SK-N-SH treated with all-trans-retinoic acid at 6 μM for 48 hours (cell line): Measurements from ENCODE around the gene USP12.

ENCODE experiments used
- ATAC-seq: fragments of 200-7000 bp; cut with Tn5 transposase; 3 replicates; pipeline ENCODE4 v1.9.1; 2020; ENCODE audit warnings: mild to moderate bottlenecking, moderate library complexity
- ARNTL ChIP-seq: fragments of 450-650 bp; formaldehyde crosslinking; IDR thresholded peaks from 2 replicates; pipeline ENCODE4 v1.5.0; 2020; ENCODE audit warnings: low read depth, mild to moderate bottlenecking, moderate library complexity, borderline replicate concordance
- BACH2 ChIP-seq: fragments of 250-450 bp; sonication (Bioruptor Pico); IDR thresholded peaks from 2 replicates; pipeline ENCODE4 v1.9.0; 2021; ENCODE audit warnings: mild to moderate bottlenecking, borderline replicate concordance
- CREB5 ChIP-seq: fragments of 250-450 bp; sonication (Bioruptor Pico); IDR thresholded peaks from 2 replicates; pipeline ENCODE4 v1.5.1; 2020; ENCODE audit warnings: low read depth, mild to moderate bottlenecking, moderate library complexity
- CSDC2 ChIP-seq: fragments of 250-450 bp; sonication (Bioruptor Pico); IDR thresholded peaks from 2 replicates; pipeline ENCODE4 v1.5.0; 2020; ENCODE audit warnings: mild to moderate bottlenecking, moderate library complexity
- CSRNP3 ChIP-seq: fragments of 250-450 bp; sonication (Bioruptor Pico); IDR thresholded peaks from 2 replicates; pipeline ENCODE4 v1.5.1; 2021; ENCODE audit warnings: mild to moderate bottlenecking, moderate library complexity
- ESRRG ChIP-seq: fragments of 250-450 bp; sonication (Bioruptor Pico); IDR thresholded peaks from 2 replicates; pipeline ENCODE4 v1.6.1; 2021; ENCODE audit warnings: mild to moderate bottlenecking
- GLIS3 ChIP-seq: fragments of 250-450 bp; sonication (Bioruptor Pico); IDR thresholded peaks from 2 replicates; pipeline ENCODE4 v1.5.0; 2020; ENCODE audit warnings: mild to moderate bottlenecking, moderate library complexity
- ISL1 ChIP-seq: fragments of 250-450 bp; sonication (Bioruptor Pico); IDR thresholded peaks from 2 replicates; pipeline ENCODE4 v2.1.2; 2022; ENCODE audit warnings: mild to moderate bottlenecking, moderate library complexity
- OSR1 ChIP-seq: fragments of 250-450 bp; sonication (Bioruptor Pico); IDR thresholded peaks from 2 replicates; pipeline ENCODE4 v1.8.0; 2022; ENCODE audit warnings: moderate library complexity, mild to moderate bottlenecking, inconsistent platforms
- PATZ1 ChIP-seq: fragments of 250-450 bp; sonication (Bioruptor Pico); IDR thresholded peaks from 2 replicates; pipeline ENCODE4 v1.8.0; 2020; ENCODE audit warnings: mild to moderate bottlenecking, moderate library complexity, borderline replicate concordance
- POU6F1 ChIP-seq: fragments of 250-450 bp; sonication (Bioruptor Pico); IDR thresholded peaks from 2 replicates; pipeline ENCODE4 v1.8.0; 2021; ENCODE audit warnings: low read depth, mild to moderate bottlenecking, moderate library complexity, borderline replicate concordance
- RARB ChIP-seq: fragments of 250-450 bp; sonication (Bioruptor Pico); IDR thresholded peaks from 2 replicates; pipeline ENCODE4 v1.8.0; 2021; ENCODE audit warnings: mild to moderate bottlenecking, moderate library complexity
- SNAI2 ChIP-seq: fragments of 250-450 bp; sonication (Bioruptor Pico); IDR thresholded peaks from 2 replicates; pipeline ENCODE4 v1.5.0; 2020; ENCODE audit warnings: mild to moderate bottlenecking, moderate library complexity
- TCF4 ChIP-seq: fragments of 250-450 bp; sonication (Bioruptor Pico); IDR thresholded peaks from 2 replicates; pipeline ENCODE4 v1.8.0; 2021; ENCODE audit warnings: mild to moderate bottlenecking, moderate library complexity, borderline replicate concordance
- TOX ChIP-seq: fragments of 250-450 bp; sonication (Bioruptor Pico); IDR thresholded peaks from 2 replicates; pipeline ENCODE4 v1.8.0; 2021; ENCODE audit warnings: mild to moderate bottlenecking, moderate library complexity, borderline replicate concordance
- TSHZ2 ChIP-seq: fragments of 250-450 bp; sonication (Bioruptor Pico); IDR thresholded peaks from 2 replicates; pipeline ENCODE4 v1.5.0; 2020; ENCODE audit warnings: mild to moderate bottlenecking, moderate library complexity
- ZC3H10 ChIP-seq: fragments of 250-450 bp; sonication (Bioruptor Pico); IDR thresholded peaks from 2 replicates; pipeline ENCODE4 v1.5.1; 2021; ENCODE audit warnings: mild to moderate bottlenecking, moderate library complexity
- ZFP3 ChIP-seq: fragments of 250-450 bp; sonication (Bioruptor Pico); IDR thresholded peaks from 2 replicates; pipeline ENCODE4 v1.5.0; 2020; ENCODE audit warnings: mild to moderate bottlenecking, moderate library complexity
- ZFP30 ChIP-seq: fragments of 450-650 bp; formaldehyde crosslinking; IDR thresholded peaks from 2 replicates; pipeline ENCODE4 v1.5.0; 2022; ENCODE audit warnings: mild to moderate bottlenecking, moderate library complexity
- ZNF565 ChIP-seq: fragments of 450-650 bp; formaldehyde crosslinking; conservative IDR thresholded peaks from 2 replicates; pipeline ENCODE4 v1.5.0; 2020; ENCODE audit warnings: low read depth, mild to moderate bottlenecking, moderate library complexity
- ZNF70 ChIP-seq: fragments of 450-650 bp; formaldehyde crosslinking; IDR thresholded peaks from 2 replicates; pipeline ENCODE4 v1.5.0; 2020; ENCODE audit warnings: mild to moderate bottlenecking, moderate library complexity

The USP12 gene

GRCh38 chr13:27043013-27043412, 128.6 kb downstream of the USP12 start:
- ATAC-seq, result peak; percentile 96
- no peak for TF ChIP-seq ZFP3 (CRISPR knock-in tag)
- TF ChIP-seq GLIS3 (CRISPR knock-in tag), result no peak
- no peak for TF ChIP-seq RARB (CRISPR knock-in tag)
- no peak for TF ChIP-seq TCF4 (CRISPR knock-in tag)
- no peak for TF ChIP-seq POU6F1
- TF ChIP-seq ZC3H10 (CRISPR knock-in tag), result no peak
- no peak for TF ChIP-seq ESRRG (CRISPR knock-in tag)
- TF ChIP-seq BACH2, result no peak
- TF ChIP-seq ZNF70 (CRISPR knock-in tag), result no peak
- TF ChIP-seq ISL1 (CRISPR knock-in tag), result no peak
- TF ChIP-seq OSR1, result no peak
- TF ChIP-seq ARNTL (CRISPR knock-in tag), result no peak
- no peak for TF ChIP-seq SNAI2 (CRISPR knock-in tag)
- TF ChIP-seq TSHZ2 (CRISPR knock-in tag), result no peak
- TF ChIP-seq CREB5 (CRISPR knock-in tag), result no peak
- TF ChIP-seq CSDC2 (CRISPR knock-in tag), result no peak
- TF ChIP-seq ZFP30 (CRISPR knock-in tag), result no peak
- no peak for TF ChIP-seq CSRNP3 (CRISPR knock-in tag)
- no peak for TF ChIP-seq ZNF565 (CRISPR knock-in tag)
- TF ChIP-seq PATZ1 (CRISPR knock-in tag), result no peak

- no peak for ATAC-seq
- TF ChIP-seq ESRRG (CRISPR knock-in tag) (no peak), ISL1 (CRISPR knock-in tag) (no peak)
- TF ChIP-seq, all 23 proteins: peak for 0
Observed at GRCh38 chr13:27041341-27041740, 130.3 kb downstream of the USP12 start.

- no peak for ATAC-seq
- TF ChIP-seq TCF4 (CRISPR knock-in tag), result no peak
- no peak for TF ChIP-seq ZC3H10 (CRISPR knock-in tag)
- TF ChIP-seq ZNF70 (CRISPR knock-in tag), result no peak
- TF ChIP-seq TOX, result no peak
- no peak for TF ChIP-seq ISL1 (CRISPR knock-in tag)
- no peak for TF ChIP-seq BACH2
- TF ChIP-seq ZFP3 (CRISPR knock-in tag), result no peak
- TF ChIP-seq ZFP30 (CRISPR knock-in tag), result no peak
- TF ChIP-seq CSDC2 (CRISPR knock-in tag), result no peak
- no peak for TF ChIP-seq CREB5 (CRISPR knock-in tag)
- TF ChIP-seq CSRNP3 (CRISPR knock-in tag), result no peak
- TF ChIP-seq ZNF565 (CRISPR knock-in tag), result no peak
- TF ChIP-seq ARNTL (CRISPR knock-in tag), result no peak
- no peak for TF ChIP-seq PATZ1 (CRISPR knock-in tag)
Observed at GRCh38 chr13:27040826-27041108, 130.8 kb downstream of the USP12 start.
